WTC11 (cell line): Measurements from ENCODE around the gene HELZ.

Experiments used
- ESRRA ChIP-seq: sonication (generic); formaldehyde crosslinking; IDR thresholded peaks from 2 replicates; pipeline ENCODE4 v1.8.1; 2022; ENCODE audit warnings: mild to moderate bottlenecking, missing genetic modification reagents, borderline replicate concordance
- FOXJ3 ChIP-seq: sonication (generic); formaldehyde crosslinking; IDR thresholded peaks from 2 replicates; pipeline ENCODE4 v1.9.0; 2021; ENCODE audit warnings: missing genetic modification reagents, mild to moderate bottlenecking, borderline replicate concordance
- MXD4 ChIP-seq: fragments of 250-450 bp; sonication (Bioruptor Pico); IDR thresholded peaks from 2 replicates; pipeline ENCODE4 v1.8.0; 2021; ENCODE audit warnings: mild to moderate bottlenecking, moderate library complexity, borderline replicate concordance
- ZBTB21 ChIP-seq: sonication (generic); formaldehyde crosslinking; IDR thresholded peaks from 2 replicates; pipeline ENCODE4 v1.8.1; 2023; ENCODE audit warnings: mild to moderate bottlenecking, missing genetic modification reagents, borderline replicate concordance
- TF ChIP-seq, protein P1 (sequence below): sonication (generic); formaldehyde crosslinking; IDR thresholded peaks from 2 replicates; pipeline ENCODE4 v1.8.0; 2023; ENCODE audit warnings: mild to moderate bottlenecking, missing genetic modification reagents
- TF ChIP-seq, protein P2 (sequence below): fragments of 200-600 bp; IDR thresholded peaks from 2 replicates; pipeline ENCODE4 v1.8.0; 2022; ENCODE audit warnings: antibody characterized with exemption
- TF ChIP-seq, protein P3 (sequence below): sonication (generic); formaldehyde crosslinking; conservative IDR thresholded peaks from 2 replicates; pipeline ENCODE4 v1.8.1; 2022; ENCODE audit warnings: mild to moderate bottlenecking, missing genetic modification reagents
- TF ChIP-seq, protein P4 (sequence below): fragments of 250-450 bp; sonication (Bioruptor Pico); IDR thresholded peaks from 2 replicates; pipeline ENCODE4 v1.9.0; 2021; ENCODE audit warnings: mild to moderate bottlenecking

DNA sequence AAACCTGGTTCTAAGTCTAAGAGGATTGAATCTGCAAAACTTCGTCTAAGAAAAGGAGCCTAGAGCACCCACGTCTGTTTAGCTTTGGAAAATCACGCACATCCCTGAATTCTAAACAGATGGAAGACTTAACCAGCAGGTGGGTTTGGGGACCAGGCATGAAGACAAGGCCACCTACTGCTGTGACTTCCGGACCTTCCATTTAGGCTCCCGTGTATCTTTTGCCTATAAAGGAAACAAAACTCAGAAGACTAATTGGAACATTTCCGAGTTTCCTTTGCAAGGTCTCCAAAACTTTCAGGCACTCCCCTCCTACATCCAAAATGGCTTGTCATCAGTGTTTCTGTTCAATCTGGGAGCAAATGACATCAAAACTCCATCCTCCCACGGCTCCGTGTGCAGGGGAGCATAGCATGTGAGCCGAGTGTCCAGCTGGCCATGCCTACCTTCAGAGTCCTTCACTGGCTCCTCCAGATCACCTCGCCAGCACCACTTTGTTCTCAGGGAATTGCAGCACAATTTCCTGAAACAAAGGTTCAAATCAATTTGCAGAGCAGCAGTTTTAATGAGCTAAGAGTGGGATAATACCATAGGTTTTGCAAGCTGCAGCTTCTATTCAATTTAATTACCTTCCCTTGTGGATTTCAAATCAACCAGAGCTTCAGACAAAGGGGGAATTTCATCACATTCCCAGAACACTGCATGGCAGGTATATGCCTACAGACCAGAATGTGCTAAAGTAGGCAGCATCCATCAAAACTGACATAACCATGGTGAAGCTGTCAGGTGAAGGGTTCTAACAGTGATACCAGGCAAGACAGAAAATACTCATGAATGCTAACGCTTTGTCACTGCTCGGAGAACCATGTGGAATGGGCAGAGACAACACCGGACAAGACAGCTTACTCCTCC, 177.2 kb downstream of the HELZ start:
- TF ChIP-seq, protein P1, sequence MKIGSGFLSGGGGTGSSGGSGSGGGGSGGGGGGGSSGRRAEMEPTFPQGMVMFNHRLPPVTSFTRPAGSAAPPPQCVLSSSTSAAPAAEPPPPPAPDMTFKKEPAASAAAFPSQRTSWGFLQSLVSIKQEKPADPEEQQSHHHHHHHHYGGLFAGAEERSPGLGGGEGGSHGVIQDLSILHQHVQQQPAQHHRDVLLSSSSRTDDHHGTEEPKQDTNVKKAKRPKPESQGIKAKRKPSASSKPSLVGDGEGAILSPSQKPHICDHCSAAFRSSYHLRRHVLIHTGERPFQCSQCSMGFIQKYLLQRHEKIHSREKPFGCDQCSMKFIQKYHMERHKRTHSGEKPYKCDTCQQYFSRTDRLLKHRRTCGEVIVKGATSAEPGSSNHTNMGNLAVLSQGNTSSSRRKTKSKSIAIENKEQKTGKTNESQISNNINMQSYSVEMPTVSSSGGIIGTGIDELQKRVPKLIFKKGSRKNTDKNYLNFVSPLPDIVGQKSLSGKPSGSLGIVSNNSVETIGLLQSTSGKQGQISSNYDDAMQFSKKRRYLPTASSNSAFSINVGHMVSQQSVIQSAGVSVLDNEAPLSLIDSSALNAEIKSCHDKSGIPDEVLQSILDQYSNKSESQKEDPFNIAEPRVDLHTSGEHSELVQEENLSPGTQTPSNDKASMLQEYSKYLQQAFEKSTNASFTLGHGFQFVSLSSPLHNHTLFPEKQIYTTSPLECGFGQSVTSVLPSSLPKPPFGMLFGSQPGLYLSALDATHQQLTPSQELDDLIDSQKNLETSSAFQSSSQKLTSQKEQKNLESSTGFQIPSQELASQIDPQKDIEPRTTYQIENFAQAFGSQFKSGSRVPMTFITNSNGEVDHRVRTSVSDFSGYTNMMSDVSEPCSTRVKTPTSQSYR (CRISPR knock-in tag): no peak
- no peak for TF ChIP-seq ZBTB21
- TF ChIP-seq, protein P2, sequence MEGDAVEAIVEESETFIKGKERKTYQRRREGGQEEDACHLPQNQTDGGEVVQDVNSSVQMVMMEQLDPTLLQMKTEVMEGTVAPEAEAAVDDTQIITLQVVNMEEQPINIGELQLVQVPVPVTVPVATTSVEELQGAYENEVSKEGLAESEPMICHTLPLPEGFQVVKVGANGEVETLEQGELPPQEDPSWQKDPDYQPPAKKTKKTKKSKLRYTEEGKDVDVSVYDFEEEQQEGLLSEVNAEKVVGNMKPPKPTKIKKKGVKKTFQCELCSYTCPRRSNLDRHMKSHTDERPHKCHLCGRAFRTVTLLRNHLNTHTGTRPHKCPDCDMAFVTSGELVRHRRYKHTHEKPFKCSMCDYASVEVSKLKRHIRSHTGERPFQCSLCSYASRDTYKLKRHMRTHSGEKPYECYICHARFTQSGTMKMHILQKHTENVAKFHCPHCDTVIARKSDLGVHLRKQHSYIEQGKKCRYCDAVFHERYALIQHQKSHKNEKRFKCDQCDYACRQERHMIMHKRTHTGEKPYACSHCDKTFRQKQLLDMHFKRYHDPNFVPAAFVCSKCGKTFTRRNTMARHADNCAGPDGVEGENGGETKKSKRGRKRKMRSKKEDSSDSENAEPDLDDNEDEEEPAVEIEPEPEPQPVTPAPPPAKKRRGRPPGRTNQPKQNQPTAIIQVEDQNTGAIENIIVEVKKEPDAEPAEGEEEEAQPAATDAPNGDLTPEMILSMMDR: no peak
- TF ChIP-seq, protein P3, sequence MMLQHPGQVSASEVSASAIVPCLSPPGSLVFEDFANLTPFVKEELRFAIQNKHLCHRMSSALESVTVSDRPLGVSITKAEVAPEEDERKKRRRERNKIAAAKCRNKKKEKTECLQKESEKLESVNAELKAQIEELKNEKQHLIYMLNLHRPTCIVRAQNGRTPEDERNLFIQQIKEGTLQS (CRISPR knock-in tag): no peak
- TF ChIP-seq FOXJ3: no peak
- no peak for TF ChIP-seq ESRRA (CRISPR knock-in tag)
- TF ChIP-seq, protein P4, sequence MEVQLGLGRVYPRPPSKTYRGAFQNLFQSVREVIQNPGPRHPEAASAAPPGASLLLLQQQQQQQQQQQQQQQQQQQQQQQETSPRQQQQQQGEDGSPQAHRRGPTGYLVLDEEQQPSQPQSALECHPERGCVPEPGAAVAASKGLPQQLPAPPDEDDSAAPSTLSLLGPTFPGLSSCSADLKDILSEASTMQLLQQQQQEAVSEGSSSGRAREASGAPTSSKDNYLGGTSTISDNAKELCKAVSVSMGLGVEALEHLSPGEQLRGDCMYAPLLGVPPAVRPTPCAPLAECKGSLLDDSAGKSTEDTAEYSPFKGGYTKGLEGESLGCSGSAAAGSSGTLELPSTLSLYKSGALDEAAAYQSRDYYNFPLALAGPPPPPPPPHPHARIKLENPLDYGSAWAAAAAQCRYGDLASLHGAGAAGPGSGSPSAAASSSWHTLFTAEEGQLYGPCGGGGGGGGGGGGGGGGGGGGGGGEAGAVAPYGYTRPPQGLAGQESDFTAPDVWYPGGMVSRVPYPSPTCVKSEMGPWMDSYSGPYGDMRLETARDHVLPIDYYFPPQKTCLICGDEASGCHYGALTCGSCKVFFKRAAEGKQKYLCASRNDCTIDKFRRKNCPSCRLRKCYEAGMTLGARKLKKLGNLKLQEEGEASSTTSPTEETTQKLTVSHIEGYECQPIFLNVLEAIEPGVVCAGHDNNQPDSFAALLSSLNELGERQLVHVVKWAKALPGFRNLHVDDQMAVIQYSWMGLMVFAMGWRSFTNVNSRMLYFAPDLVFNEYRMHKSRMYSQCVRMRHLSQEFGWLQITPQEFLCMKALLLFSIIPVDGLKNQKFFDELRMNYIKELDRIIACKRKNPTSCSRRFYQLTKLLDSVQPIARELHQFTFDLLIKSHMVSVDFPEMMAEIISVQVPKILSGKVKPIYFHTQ (CRISPR knock-in tag): no peak
- TF ChIP-seq MXD4 (CRISPR knock-in tag): no peak
